NCI-H1105 treated with DMSO at 0.1 percent for 48 hours (cell line): ENCODE results near the gene ITPK1.
A peak's percentile ranks its signal among the peaks of the same experiment; 100 is the strongest.

ENCODE experiments used
- DNase-seq: peaks from one replicate; lab custom pipeline; 2025; lab: John Stamatoyannopoulos, UW

ITPK1 gene

GRCh38 chr14:93105362-93105761, 10.4 kb downstream of the ITPK1 start:
- DNase-seq = no peak

- DNase-seq = no peak
Observed at GRCh38 chr14:93104961-93105360, 10.8 kb downstream of the ITPK1 start.

DNA sequence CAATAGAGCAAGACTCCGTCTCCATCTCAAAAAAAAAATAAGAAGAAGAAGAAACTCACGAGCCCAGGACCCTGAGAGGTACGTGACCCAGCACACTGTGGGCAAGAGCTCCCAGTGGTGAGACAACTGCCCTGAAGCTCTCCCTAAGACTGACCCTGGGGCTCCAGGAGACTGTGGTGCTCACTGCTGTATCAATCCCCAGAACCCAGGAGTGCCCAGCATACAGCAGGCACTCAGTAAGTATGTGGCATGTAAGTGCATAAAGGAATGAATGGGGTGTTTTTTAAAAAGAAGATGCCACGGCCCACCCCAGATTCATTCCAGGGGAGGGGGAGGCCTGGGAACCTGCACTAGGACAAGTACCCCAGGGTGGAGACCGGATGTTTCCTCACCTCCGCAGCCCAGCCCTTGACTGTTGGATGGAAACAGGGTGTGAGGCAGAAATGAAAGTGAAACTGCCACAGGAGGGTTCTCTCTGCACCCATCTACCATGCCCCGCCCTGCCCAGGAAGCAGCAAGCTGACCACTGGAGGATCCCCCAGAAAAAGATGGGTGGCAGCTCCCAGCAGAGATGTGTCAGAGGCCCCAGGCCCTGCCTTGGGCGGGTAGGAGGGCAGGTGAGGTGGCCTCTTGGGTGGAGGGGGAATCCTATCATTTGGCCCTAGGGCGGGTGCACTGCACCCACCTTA, 12.2 kb downstream of the ITPK1 start:
- DNase-seq = no peak

- no peak for DNase-seq
Observed at GRCh38 chr14:93102141-93102540, 13.6 kb downstream of the ITPK1 start.

DNA sequence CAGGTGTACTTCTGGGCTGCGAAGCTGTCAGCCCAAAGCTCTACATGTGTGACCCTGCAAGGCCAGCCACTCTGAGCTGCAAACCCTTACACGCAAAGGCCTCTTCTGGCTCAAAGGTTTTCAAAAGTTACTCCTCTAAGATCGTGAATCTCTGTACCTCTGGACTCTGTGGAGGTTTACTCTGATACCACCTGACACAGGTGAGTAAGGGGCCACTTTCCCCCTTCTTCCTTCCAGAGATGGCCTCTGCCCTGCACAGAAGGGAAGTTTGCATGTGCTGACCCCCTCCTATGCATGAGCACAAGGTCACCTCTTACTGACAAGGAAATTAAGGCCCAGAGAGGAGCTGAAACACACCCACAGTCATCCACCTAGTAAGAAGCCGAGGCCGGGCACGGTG, 14.5 kb downstream of the ITPK1 start:
- DNase-seq = no peak

DNA sequence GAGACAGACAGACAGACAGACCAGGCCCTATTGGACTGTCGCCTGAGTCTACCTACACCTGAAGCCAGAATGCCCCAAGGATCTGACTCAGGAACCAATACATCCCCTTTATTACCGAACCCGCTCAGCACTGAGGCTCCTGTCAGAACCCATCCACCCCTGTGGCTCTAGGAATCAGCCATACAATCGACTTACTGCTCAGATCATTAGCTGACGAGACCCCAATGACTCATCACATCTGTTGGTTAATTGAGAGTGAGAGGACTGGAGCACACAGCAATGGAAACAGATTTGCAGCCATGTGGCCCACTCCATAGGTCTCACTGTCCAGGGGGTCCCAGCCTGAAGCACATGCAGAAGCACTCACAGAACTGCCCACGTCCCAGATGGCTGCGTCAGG, 15.2 kb downstream of the ITPK1 start:
- DNase-seq = no peak

DNA sequence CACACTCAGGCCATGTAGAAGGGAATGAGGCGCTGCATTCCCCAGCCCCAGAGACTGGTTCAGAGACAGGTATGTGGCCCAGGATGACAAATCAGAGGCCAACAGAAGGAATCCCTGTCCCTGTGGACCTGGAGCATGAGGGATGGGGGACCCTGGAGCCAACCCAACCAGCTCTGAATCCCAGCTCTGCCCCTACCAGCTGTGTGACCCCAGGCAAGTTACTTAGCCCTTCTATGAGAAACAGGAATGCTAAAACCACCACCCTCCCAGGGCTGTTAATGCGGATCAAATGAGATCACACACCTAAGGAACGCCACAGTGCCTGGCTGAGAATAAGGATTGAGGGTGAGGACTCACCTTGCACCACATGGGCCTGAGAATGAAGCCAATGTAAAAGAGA, 15.6 kb downstream of the ITPK1 start:
- DNase-seq = no peak

DNA sequence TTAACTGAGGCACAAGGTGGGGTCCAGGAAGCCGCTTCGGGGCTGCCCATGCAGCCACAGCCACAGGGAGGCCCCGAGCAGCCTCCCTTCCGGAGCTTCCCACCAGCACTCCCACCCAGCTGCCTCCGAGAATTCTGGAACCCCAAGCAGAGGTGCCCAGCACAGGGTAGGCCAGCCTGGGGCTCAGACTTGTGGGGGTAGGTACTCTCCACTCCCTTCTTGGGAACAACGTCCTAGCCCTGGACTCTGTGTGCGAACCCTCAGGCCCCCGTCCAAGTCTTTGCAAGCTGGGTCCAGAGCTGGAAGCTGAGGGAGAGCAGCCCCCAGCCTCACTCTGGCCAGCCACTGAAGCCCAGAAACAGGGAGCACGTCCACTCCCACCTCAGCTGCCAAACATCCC, 16.1 kb downstream of the ITPK1 start:
- no peak for DNase-seq

DNA sequence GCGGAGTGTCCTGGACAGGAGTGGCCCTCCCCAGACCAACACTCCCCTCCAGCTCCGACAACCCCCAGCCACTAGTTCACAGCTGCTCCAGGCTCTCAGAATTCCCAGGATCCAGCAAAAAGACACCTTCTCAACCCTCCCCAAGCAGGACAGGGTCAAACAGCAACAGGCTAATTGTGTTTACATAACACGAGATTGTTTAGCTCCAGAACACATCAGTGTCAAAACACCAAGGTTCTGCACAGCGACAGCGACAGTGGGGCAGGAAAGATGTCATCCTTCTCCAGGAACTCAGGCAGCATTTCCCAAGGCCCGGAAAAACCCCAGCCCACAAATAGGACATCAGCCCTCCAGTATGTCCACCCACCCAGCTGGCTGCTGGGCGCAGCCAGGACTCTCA, 16.5 kb downstream of the ITPK1 start:
- no peak for DNase-seq

- peak; percentile 49 for DNase-seq
Observed at GRCh38 chr14:93096691-93097322, 18.9 kb downstream of the ITPK1 start.

DNA sequence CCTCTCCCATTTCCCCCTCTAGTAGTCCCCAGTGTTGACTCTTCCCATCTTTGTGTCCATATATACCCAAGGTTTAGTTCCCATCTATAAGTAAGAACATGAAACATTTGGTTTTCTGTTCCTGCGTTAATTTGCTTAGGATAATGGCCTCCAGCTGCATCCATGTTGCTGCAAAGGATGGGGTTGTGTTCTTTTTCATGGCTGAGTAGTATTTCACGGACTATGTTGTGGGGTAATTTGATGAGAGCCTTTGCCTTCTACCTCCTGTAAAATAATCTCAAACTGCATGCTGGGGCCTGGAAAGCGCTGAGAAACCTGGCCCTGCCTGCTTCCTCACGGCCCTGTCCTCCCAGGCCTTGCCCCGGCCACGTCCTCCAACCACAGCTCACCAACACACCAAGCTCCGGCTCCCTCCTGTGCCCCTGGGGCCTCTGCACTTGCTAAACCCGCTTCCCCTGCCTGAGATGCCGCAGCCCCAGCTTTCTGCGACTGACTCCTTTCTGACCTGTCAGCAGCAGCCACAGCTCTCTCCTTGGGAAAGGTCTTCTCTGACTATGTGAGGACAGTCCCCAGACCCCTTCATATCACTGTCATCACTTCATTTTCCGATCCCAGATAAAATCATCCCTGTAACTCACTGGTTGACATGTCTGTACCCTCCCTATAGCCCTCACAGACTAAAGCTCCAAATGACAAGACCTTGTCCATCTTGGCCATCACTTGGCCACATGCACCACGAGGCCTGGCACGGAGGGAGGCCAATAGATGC, 19.8 kb downstream of the ITPK1 start:
- DNase-seq = no peak

- DNase-seq = no peak
Observed at GRCh38 chr14:93094121-93094918, 21.4 kb downstream of the ITPK1 start.

DNA sequence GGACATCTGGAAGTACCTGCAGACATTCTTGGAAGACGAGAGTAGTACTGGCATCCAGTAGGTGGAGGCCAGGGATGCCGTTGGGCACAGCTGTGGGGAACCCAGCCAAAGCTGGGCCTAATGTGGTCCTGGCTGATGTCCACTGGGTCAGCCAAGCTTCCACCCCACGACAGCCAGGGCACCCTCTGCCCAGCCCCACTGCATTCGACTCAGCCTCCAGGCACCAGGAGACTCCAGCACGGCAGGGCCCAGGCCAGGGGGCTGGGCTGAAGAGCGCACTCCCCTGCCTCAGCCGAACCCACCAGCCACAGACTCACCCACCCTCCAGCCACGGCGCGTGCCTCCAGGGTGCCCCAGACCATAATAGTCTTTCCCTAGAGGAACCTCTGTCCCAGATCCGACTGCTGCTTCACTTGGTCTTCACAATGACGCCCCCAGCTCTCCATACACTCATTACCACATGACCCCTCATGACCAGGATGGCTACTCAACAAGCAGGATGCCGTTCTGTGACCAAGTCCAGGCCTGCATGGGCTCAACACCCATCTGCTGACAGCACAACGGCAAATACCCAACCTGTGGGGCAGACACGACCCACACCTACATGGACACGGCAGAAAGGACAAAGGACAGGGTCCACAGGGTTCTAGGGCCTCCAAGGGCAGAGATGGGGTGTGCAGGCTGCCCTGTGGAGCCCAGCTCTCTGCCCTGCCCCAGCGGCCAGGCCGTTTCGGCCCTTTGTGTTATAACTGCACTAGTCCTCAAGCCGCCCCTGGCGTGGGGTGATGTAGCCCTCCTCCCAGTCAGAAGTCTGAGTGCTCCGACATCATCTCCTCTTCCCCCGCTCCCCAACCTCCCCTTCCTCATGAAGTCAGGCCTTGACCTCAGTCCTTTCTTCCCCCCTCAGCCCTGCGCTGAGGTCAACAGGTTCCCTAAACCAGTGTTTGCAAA, 22.8 kb downstream of the ITPK1 start:
- DNase-seq = no peak

- DNase-seq = no peak
Observed at GRCh38 chr14:93091666-93092065, 24.1 kb downstream of the ITPK1 start.

GRCh38 chr14:93090826-93091555, 24.7 kb downstream of the ITPK1 start:
- peak; percentile 55 for DNase-seq

GRCh38 chr14:93089521-93090269, 26.0 kb downstream of the ITPK1 start:
- no peak for DNase-seq

DNA sequence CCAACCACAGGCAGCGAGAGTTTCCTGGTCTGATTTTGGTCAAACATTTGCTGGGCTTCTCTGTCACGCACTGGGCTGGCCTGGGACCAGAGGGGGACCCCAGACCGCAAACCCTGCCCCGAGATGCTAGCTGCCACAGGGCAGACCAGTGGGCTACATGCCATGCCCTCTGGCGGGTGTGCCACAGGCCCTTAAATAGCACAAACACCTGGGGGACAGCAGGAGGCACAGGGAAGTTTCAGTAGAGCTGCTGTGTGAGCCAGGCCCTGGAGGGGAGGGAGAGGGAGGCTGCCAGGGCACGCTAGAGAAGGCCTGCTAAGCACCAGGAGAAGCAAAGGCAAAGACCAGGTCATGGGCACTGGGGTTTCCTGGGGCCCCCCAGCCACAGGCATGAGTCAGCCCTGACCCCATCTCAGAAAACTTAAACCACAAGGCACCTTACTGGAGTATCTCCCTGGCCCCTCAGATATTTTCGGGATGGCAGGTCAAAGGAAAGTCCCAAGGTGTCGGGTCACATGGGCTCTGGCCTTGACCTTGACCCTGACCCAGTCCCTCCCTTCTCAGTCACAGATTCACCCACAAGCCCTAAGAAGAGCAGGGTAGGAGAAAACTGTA, 29.2 kb downstream of the ITPK1 start:
- peak; percentile 4 for DNase-seq

GRCh38 chr14:93085911-93086310, 29.8 kb downstream of the ITPK1 start:
- no peak for DNase-seq
